WTC11 (cell line): ENCODE measurements around the gene SLC9A2. TPM values are rescaled to one million over a fixed set of nuclear protein-coding genes. Genes with fewer than 3 reads are reported as not detected.

ENCODE experiments used
- ATAC-seq: fragments of 200-7000 bp; cut with Tn5 transposase; 2 replicates; pipeline ENCODE4 v1.10.0; 2021; ENCODE audit warnings: mild to moderate bottlenecking, moderate library complexity
- CTCF ChIA-PET: fragments of 300-600 bp; sonication (Branson Sonifier 250); formaldehyde crosslinking; loops from one replicate; lab custom pipeline; 2021; ENCODE audit warnings: antibody characterized with exemption; lab: Charles Lee
- POLR2A ChIA-PET: fragments of 350-600 bp; sonication (Branson Sonifier 250); formaldehyde crosslinking; loops from one replicate; lab custom pipeline; 2021; ENCODE audit warnings: antibody characterized with exemption; lab: Charles Lee
- DNase-seq: peaks from one replicate; pipeline ENCODE4 v3.0.0; 2021; ENCODE audit warnings: low spot score
- H3K27ac Mint-ChIP-seq: 2 replicates; pipeline ENCODE4 v1.8.0; 2021; ENCODE audit warnings: mixed read lengths
- H3K27me3 Mint-ChIP-seq: 2 replicates; pipeline ENCODE4 v1.8.0; 2021; ENCODE audit warnings: low read depth, mild to moderate bottlenecking, moderate library complexity, mixed read lengths
- H3K36me3 Mint-ChIP-seq: 2 replicates; pipeline ENCODE4 v1.8.0; 2021; ENCODE audit warnings: mixed read lengths
- H3K4me1 Mint-ChIP-seq: 2 replicates; pipeline ENCODE4 v1.8.0; 2022; ENCODE audit warnings: mixed read lengths
- H3K4me3 Mint-ChIP-seq: 2 replicates; pipeline ENCODE4 v1.8.0; 2021; ENCODE audit warnings: mild to moderate bottlenecking, moderate library complexity, mixed read lengths
- H3K9me3 Mint-ChIP-seq: 2 replicates; pipeline ENCODE4 v1.8.0; 2021; ENCODE audit warnings: mixed read lengths
- ATF1 ChIP-seq: sonication (generic); formaldehyde crosslinking; IDR thresholded peaks from 2 replicates; pipeline ENCODE4 v1.8.1; 2023; ENCODE audit warnings: mild to moderate bottlenecking, moderate library complexity, missing genetic modification reagents
- FOXJ3 ChIP-seq: sonication (generic); formaldehyde crosslinking; IDR thresholded peaks from 2 replicates; pipeline ENCODE4 v1.9.0; 2021; ENCODE audit warnings: missing genetic modification reagents, mild to moderate bottlenecking, borderline replicate concordance
- FOXK1 ChIP-seq: sonication (generic); formaldehyde crosslinking; IDR thresholded peaks from 2 replicates; pipeline ENCODE4 v1.8.0; 2022; ENCODE audit warnings: mild to moderate bottlenecking, moderate library complexity, missing genetic modification reagents
- HMGXB4 ChIP-seq: sonication (generic); formaldehyde crosslinking; IDR thresholded peaks from 2 replicates; pipeline ENCODE4 v1.8.1; 2023; ENCODE audit warnings: mild to moderate bottlenecking, moderate library complexity, missing genetic modification reagents
- JAZF1 ChIP-seq: fragments of 250-450 bp; sonication (Bioruptor Pico); IDR thresholded peaks from 2 replicates; pipeline ENCODE4 v1.9.0; 2021; ENCODE audit warnings: moderate library complexity, mild to moderate bottlenecking, inconsistent platforms
- NFATC4 ChIP-seq: fragments of 250-450 bp; sonication (Bioruptor Pico); IDR thresholded peaks from 2 replicates; pipeline ENCODE4 v1.9.0; 2021; ENCODE audit warnings: mild to moderate bottlenecking
- RELA ChIP-seq: sonication (generic); formaldehyde crosslinking; IDR thresholded peaks from 2 replicates; pipeline ENCODE4 v1.8.1; 2022; ENCODE audit warnings: missing genetic modification reagents, mild to moderate bottlenecking, borderline replicate concordance
- RORB ChIP-seq: fragments of 250-450 bp; sonication (Bioruptor Pico); IDR thresholded peaks from 2 replicates; pipeline ENCODE4 v1.9.0; 2021; ENCODE audit warnings: mild to moderate bottlenecking
- SOX15 ChIP-seq: fragments of 250-450 bp; sonication (Bioruptor Pico); IDR thresholded peaks from 2 replicates; pipeline ENCODE4 v1.9.0; 2021; ENCODE audit warnings: mild to moderate bottlenecking
- USF1 ChIP-seq: sonication (generic); formaldehyde crosslinking; IDR thresholded peaks from 2 replicates; pipeline ENCODE4 v1.8.0; 2022; ENCODE audit warnings: mild to moderate bottlenecking, missing genetic modification reagents
- ZBTB21 ChIP-seq: sonication (generic); formaldehyde crosslinking; IDR thresholded peaks from 2 replicates; pipeline ENCODE4 v1.8.1; 2023; ENCODE audit warnings: mild to moderate bottlenecking, missing genetic modification reagents, borderline replicate concordance
- ZMAT4 ChIP-seq: fragments of 250-450 bp; sonication (Bioruptor Pico); IDR thresholded peaks from 2 replicates; pipeline ENCODE4 v1.9.0; 2021; ENCODE audit warnings: mild to moderate bottlenecking
- ZNF121 ChIP-seq: sonication (generic); formaldehyde crosslinking; IDR thresholded peaks from 2 replicates; pipeline ENCODE4 v1.8.0; 2023; ENCODE audit warnings: missing genetic modification reagents
- ZNF317 ChIP-seq: sonication (generic); formaldehyde crosslinking; IDR thresholded peaks from 2 replicates; pipeline ENCODE4 v1.8.1; 2023; ENCODE audit warnings: low read depth, mild to moderate bottlenecking, moderate library complexity, missing genetic modification reagents, borderline replicate concordance
- ZNF425 ChIP-seq: fragments of 250-450 bp; sonication (Bioruptor Pico); conservative IDR thresholded peaks from 2 replicates; pipeline ENCODE4 v1.9.0; 2021; ENCODE audit warnings: mild to moderate bottlenecking
- ZNF671 ChIP-seq: fragments of 250-450 bp; sonication (Bioruptor Pico); IDR thresholded peaks from 2 replicates; pipeline ENCODE4 v1.8.0; 2021; ENCODE audit warnings: mild to moderate bottlenecking
- total RNA-seq: library from RNA; stranded (reverse); gene quantifications from 3 replicates; pipeline ENCODE4 v1.2.3, GENCODE V29; 2021
- TF ChIP-seq, protein P1 (sequence below): sonication (generic); formaldehyde crosslinking; IDR thresholded peaks from 2 replicates; pipeline ENCODE4 v1.8.0; 2022; ENCODE audit warnings: mild to moderate bottlenecking, missing genetic modification reagents
- TF ChIP-seq, protein P2 (sequence below): sonication (generic); formaldehyde crosslinking; IDR thresholded peaks from 2 replicates; pipeline ENCODE4 v1.8.1; 2023; ENCODE audit warnings: mild to moderate bottlenecking, missing genetic modification reagents
- TF ChIP-seq, protein P3 (sequence below): sonication (generic); formaldehyde crosslinking; IDR thresholded peaks from 2 replicates; pipeline ENCODE4 v1.8.1; 2022; ENCODE audit warnings: low read depth, missing genetic modification reagents, borderline replicate concordance
- TF ChIP-seq, protein P4 (sequence below): sonication (generic); formaldehyde crosslinking; IDR thresholded peaks from 2 replicates; pipeline ENCODE4 v1.8.0; 2023; ENCODE audit warnings: missing genetic modification reagents, mild to moderate bottlenecking, borderline replicate concordance
- TF ChIP-seq, protein P5 (sequence below): sonication (generic); formaldehyde crosslinking; IDR thresholded peaks from 2 replicates; pipeline ENCODE4 v1.8.1; 2023; ENCODE audit warnings: mild to moderate bottlenecking, missing genetic modification reagents, moderate library complexity

SLC9A2 gene
- total RNA-seq, 1 experiment from 2014 or later = 0.07 TPM

DNA sequence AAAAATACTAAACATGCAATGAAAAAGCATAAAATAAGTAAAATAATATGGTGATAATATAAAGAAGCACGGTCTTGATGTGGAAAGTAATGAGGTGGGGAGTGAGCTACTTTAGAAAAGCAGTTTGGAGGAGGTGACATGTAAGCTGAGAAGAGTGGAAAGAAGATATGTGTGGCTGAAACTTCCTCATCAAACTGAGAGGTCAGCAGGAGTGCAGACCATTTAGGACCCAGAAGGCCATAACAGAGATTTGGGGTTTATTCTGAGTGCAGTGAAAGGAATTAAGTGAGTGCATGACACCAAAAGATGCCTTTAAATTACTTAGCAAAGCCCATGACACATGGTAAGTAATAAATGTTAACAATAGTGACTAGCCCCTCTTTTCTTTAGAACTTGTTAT lies 118.1 kb downstream of the SLC9A2 start (continued):
- no peak for TF ChIP-seq HMGXB4 (CRISPR knock-in tag)
- no peak for TF ChIP-seq RELA
- no peak for TF ChIP-seq FOXJ3 (CRISPR knock-in tag)
- no peak for TF ChIP-seq JAZF1
- TF ChIP-seq FOXK1 (CRISPR knock-in tag) = no peak
- TF ChIP-seq RORB (CRISPR knock-in tag) = no peak
- no peak for TF ChIP-seq ZNF317
- TF ChIP-seq ZNF425 (CRISPR knock-in tag) = no peak
- TF ChIP-seq SOX15 (CRISPR knock-in tag) = no peak

- POLR2A ChIA-PET = no interaction called here
- CTCF ChIA-PET = interaction anchor here (2.5 kb wide), 1 partner anchor 10 kb away, joined by 10 read pairs; no protein-coding TSS in a partner anchor
- Mint-ChIP-seq H3K4me1 (no peaks in the 10 kb centered on the region), H3K27me3 (no peaks in the 10 kb centered on the region), H3K36me3 (no peaks in the 10 kb centered on the region), H3K9me3 (no peaks in the 10 kb centered on the region), H3K27ac (no peak overlapping the region), H3K4me3 (no peak overlapping the region)
- TF ChIP-seq NFATC4 (no peak), ZNF121 (peak; percentile 80)
- no peak for ATAC-seq
- no peak for DNase-seq
Observed at GRCh38 chr2:102743259-102743658, 123.9 kb downstream of the SLC9A2 start.

GRCh38 chr2:102748107-102748506 lies 128.8 kb downstream of the SLC9A2 start:
- H3K4me1 Mint-ChIP-seq = no peaks in the 10 kb centered on the region
- no peaks in the 10 kb centered on the region; the same call in 1 of the 2 replicates for H3K9me3 Mint-ChIP-seq
- no peak overlapping the region for H3K27ac Mint-ChIP-seq
- CTCF ChIA-PET = no interaction called here
- no peaks in the 10 kb centered on the region for H3K27me3 Mint-ChIP-seq
- no peak overlapping the region for H3K4me3 Mint-ChIP-seq
- DNase-seq (no peak), ATAC-seq (no peak)
- POLR2A ChIA-PET = no interaction called here
- no peaks in the 10 kb centered on the region for H3K36me3 Mint-ChIP-seq
- TF ChIP-seq, protein P1, sequence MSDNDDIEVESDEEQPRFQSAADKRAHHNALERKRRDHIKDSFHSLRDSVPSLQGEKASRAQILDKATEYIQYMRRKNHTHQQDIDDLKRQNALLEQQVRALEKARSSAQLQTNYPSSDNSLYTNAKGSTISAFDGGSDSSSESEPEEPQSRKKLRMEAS (CRISPR knock-in tag) = no peak
- TF ChIP-seq, protein P2, sequence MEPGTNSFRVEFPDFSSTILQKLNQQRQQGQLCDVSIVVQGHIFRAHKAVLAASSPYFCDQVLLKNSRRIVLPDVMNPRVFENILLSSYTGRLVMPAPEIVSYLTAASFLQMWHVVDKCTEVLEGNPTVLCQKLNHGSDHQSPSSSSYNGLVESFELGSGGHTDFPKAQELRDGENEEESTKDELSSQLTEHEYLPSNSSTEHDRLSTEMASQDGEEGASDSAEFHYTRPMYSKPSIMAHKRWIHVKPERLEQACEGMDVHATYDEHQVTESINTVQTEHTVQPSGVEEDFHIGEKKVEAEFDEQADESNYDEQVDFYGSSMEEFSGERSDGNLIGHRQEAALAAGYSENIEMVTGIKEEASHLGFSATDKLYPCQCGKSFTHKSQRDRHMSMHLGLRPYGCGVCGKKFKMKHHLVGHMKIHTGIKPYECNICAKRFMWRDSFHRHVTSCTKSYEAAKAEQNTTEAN (CRISPR knock-in tag) = no peak
- TF ChIP-seq ZNF671 (CRISPR knock-in tag) = no peak
- no peak for TF ChIP-seq ATF1
- TF ChIP-seq, protein P3, sequence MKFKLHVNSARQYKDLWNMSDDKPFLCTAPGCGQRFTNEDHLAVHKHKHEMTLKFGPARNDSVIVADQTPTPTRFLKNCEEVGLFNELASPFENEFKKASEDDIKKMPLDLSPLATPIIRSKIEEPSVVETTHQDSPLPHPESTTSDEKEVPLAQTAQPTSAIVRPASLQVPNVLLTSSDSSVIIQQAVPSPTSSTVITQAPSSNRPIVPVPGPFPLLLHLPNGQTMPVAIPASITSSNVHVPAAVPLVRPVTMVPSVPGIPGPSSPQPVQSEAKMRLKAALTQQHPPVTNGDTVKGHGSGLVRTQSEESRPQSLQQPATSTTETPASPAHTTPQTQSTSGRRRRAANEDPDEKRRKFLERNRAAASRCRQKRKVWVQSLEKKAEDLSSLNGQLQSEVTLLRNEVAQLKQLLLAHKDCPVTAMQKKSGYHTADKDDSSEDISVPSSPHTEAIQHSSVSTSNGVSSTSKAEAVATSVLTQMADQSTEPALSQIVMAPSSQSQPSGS = no peak
- no peak for TF ChIP-seq ZBTB21 (CRISPR knock-in tag)
- TF ChIP-seq, protein P4, sequence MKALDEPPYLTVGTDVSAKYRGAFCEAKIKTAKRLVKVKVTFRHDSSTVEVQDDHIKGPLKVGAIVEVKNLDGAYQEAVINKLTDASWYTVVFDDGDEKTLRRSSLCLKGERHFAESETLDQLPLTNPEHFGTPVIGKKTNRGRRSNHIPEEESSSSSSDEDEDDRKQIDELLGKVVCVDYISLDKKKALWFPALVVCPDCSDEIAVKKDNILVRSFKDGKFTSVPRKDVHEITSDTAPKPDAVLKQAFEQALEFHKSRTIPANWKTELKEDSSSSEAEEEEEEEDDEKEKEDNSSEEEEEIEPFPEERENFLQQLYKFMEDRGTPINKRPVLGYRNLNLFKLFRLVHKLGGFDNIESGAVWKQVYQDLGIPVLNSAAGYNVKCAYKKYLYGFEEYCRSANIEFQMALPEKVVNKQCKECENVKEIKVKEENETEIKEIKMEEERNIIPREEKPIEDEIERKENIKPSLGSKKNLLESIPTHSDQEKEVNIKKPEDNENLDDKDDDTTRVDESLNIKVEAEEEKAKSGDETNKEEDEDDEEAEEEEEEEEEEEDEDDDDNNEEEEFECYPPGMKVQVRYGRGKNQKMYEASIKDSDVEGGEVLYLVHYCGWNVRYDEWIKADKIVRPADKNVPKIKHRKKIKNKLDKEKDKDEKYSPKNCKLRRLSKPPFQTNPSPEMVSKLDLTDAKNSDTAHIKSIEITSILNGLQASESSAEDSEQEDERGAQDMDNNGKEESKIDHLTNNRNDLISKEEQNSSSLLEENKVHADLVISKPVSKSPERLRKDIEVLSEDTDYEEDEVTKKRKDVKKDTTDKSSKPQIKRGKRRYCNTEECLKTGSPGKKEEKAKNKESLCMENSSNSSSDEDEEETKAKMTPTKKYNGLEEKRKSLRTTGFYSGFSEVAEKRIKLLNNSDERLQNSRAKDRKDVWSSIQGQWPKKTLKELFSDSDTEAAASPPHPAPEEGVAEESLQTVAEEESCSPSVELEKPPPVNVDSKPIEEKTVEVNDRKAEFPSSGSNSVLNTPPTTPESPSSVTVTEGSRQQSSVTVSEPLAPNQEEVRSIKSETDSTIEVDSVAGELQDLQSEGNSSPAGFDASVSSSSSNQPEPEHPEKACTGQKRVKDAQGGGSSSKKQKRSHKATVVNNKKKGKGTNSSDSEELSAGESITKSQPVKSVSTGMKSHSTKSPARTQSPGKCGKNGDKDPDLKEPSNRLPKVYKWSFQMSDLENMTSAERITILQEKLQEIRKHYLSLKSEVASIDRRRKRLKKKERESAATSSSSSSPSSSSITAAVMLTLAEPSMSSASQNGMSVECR (CRISPR knock-in tag) = no peak
- TF ChIP-seq ZMAT4 = no peak
- TF ChIP-seq, protein P5, sequence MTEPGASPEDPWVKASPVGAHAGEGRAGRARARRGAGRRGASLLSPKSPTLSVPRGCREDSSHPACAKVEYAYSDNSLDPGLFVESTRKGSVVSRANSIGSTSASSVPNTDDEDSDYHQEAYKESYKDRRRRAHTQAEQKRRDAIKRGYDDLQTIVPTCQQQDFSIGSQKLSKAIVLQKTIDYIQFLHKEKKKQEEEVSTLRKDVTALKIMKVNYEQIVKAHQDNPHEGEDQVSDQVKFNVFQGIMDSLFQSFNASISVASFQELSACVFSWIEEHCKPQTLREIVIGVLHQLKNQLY (CRISPR knock-in tag) = no peak
- no peak for TF ChIP-seq NFATC4
- TF ChIP-seq USF1 = no peak
